HL-60 (cell line): Measurements from ENCODE around the gene ME2.

Experiments used
- DNase-seq, 2 experiments: peaks; one replicate each; pipeline ENCODE4 v3.0.0-alpha.2; 2010 to 2020; ENCODE audit warnings: low read depth in 1 of 2, low spot score in 1 of 2
- H3K27ac ChIP-seq: fragments of 250-450 bp; sonication (Bioruptor Pico); replicated peaks from 2 replicates; pipeline ENCODE4 v1.5.1; 2020; ENCODE audit warnings: mild to moderate bottlenecking, moderate library complexity
- H3K27me3 ChIP-seq: fragments of 250-450 bp; sonication (Bioruptor Pico); 2 replicates; pipeline ENCODE4 v1.5.1; 2021; ENCODE audit warnings: mild to moderate bottlenecking, moderate library complexity; ENCODE audit not compliant: insufficient read depth, poor library complexity, severe bottlenecking
- H3K4me3 ChIP-seq: replicated peaks from 2 replicates; pipeline ENCODE4 v1.5.1; 2011; ENCODE audit warnings: mild to moderate bottlenecking, control low read depth, low read length; ENCODE audit not compliant: insufficient read depth
- CTCF ChIP-seq: IDR thresholded peaks from one replicate; pipeline ENCODE4 v1.5.1; 2011; ENCODE audit warnings: low read length, control low read depth, inconsistent platforms; ENCODE audit not compliant: insufficient read depth
- GABPA ChIP-seq: IDR thresholded peaks from 2 replicates; pipeline ENCODE4 v1.6.1; 2012; ENCODE audit warnings: low read depth
- POLR2AphosphoS5 ChIP-seq: IDR thresholded peaks from 2 replicates; pipeline ENCODE4 v1.6.1; 2012; ENCODE audit warnings: low read depth
- SPI1 ChIP-seq: IDR thresholded peaks from 2 replicates; pipeline ENCODE4 v1.6.1; 2012; ENCODE audit warnings: low read depth, mild to moderate bottlenecking, borderline replicate concordance
- TF ChIP-seq, protein P1 (sequence below): IDR thresholded peaks from 2 replicates; pipeline ENCODE4 v1.6.1; 2012; ENCODE audit warnings: low read depth; ENCODE audit not compliant: insufficient replicate concordance

ME2 gene

GRCh38 chr18:50848991-50849390, 29.9 kb upstream of the ME2 start:
- no peak for DNase-seq
- TF ChIP-seq GABPA (no peak), POLR2AphosphoS5 (no peak), CTCF (no peak), SPI1 (no peak)
- TF ChIP-seq, protein P1, sequence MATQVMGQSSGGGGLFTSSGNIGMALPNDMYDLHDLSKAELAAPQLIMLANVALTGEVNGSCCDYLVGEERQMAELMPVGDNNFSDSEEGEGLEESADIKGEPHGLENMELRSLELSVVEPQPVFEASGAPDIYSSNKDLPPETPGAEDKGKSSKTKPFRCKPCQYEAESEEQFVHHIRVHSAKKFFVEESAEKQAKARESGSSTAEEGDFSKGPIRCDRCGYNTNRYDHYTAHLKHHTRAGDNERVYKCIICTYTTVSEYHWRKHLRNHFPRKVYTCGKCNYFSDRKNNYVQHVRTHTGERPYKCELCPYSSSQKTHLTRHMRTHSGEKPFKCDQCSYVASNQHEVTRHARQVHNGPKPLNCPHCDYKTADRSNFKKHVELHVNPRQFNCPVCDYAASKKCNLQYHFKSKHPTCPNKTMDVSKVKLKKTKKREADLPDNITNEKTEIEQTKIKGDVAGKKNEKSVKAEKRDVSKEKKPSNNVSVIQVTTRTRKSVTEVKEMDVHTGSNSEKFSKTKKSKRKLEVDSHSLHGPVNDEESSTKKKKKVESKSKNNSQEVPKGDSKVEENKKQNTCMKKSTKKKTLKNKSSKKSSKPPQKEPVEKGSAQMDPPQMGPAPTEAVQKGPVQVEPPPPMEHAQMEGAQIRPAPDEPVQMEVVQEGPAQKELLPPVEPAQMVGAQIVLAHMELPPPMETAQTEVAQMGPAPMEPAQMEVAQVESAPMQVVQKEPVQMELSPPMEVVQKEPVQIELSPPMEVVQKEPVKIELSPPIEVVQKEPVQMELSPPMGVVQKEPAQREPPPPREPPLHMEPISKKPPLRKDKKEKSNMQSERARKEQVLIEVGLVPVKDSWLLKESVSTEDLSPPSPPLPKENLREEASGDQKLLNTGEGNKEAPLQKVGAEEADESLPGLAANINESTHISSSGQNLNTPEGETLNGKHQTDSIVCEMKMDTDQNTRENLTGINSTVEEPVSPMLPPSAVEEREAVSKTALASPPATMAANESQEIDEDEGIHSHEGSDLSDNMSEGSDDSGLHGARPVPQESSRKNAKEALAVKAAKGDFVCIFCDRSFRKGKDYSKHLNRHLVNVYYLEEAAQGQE: no peak
- no peaks in the 10 kb centered on the region for H3K27me3 ChIP-seq
- no peak overlapping the region for H3K4me3 ChIP-seq
- no peak overlapping the region for H3K27ac ChIP-seq

DNA sequence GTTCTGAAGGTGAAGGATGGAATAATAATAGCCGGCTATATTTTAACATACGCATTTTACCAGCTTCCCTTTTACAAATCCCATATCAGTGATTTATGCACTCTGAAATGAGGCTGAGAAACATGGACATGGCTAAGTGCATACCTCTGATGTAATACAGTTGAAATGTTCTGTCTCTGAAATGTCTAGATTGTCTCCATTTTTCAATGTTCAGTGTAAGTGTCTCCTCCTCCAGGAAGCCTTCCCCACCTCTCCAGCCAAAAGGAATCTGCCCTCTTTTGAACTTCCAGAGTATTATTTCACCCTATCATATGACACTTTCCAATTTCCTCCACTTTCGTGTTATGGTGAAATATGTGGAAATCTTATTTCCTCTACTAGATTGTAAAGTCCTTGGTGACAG, 29.5 kb upstream of the ME2 start:
- no peak overlapping the region for H3K27ac ChIP-seq
- H3K27me3 ChIP-seq: no peaks in the 10 kb centered on the region
- no peak for DNase-seq
- no peak overlapping the region for H3K4me3 ChIP-seq
- TF ChIP-seq CTCF (no peak), POLR2AphosphoS5 (no peak), SPI1 (no peak), GABPA (no peak)
- TF ChIP-seq, protein P1: no peak

DNA sequence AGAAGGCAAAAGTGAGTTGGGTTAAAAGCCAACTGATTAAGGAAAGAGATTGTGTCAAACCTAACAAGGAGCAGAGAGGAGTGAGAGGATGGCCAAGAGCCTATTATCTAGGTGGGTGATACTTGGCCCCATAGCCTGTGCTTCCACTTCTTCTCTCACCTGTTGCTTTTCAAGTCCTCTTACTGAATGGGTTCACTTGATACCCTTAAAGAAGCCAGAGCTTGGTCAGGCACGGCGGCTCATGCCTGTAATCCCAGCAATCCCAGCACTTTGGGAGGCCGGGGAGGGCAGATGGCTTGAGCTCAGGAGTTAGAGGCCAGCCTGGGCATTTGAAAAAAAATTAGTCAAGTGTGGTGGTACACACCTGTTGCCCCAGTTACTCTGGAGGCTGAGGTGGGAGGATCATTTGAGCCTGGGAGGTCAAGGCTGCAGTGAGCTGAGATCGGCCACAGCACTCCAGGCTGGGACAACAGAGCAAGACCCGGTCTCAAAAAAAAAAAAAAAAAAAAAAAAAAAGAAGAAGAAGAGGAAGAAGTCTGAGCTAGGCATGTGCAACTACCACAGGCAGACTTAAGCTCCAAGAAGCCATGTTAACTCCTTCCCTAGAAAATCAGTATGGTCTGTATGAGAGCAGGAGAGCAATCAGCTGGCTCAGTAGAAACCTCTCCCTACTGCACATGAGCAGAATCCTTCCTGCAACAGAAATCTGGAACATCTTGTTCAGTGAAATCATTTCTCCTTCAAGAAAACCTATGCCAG, 28.4 kb upstream of the ME2 start:
- Histone ChIP-seq H3K4me3 (no peak overlapping the region), H3K27ac (no peak overlapping the region), H3K27me3 (no peaks in the 10 kb centered on the region)
- TF ChIP-seq POLR2AphosphoS5: no peak
- TF ChIP-seq SPI1: no peak
- TF ChIP-seq GABPA: no peak
- TF ChIP-seq, protein P1: no peak
- no peak for TF ChIP-seq CTCF
- DNase-seq: no peak
